GM12878 (cell line): ENCODE data around the gene PRR35. TPM values are rescaled to one million over a fixed set of nuclear protein-coding genes. Genes with fewer than 3 reads are reported as not detected.

Experiments used
- CUX1 ChIP-seq: IDR thresholded peaks from 2 replicates; pipeline ENCODE4 v1.6.1; 2012; ENCODE audit warnings: improper control_type of control experiment, low read depth, low read length; ENCODE audit not compliant: insufficient replicate concordance
- EED ChIP-seq: sonication (generic); IDR thresholded peaks from 2 replicates; pipeline ENCODE4 v1.6.1; 2016; ENCODE audit warnings: antibody characterized with exemption, low read depth
- IKZF1 ChIP-seq: fragments of 450-650 bp; conservative IDR thresholded peaks from 2 replicates; pipeline ENCODE4 v1.6.1; 2017; ENCODE audit warnings: antibody characterized with exemption, mild to moderate bottlenecking
- MEF2B ChIP-seq: fragments of 450-650 bp; IDR thresholded peaks from 2 replicates; pipeline ENCODE4 v1.6.1; 2018; ENCODE audit warnings: mild to moderate bottlenecking, moderate library complexity; ENCODE audit not compliant: partially characterized antibody, poor library complexity, severe bottlenecking
- NRF1 ChIP-seq: conservative IDR thresholded peaks from 2 replicates; pipeline ENCODE4 v1.6.1; 2011; ENCODE audit warnings: mild to moderate bottlenecking, low read depth, low read length, improper control_type of control experiment
- SUZ12 ChIP-seq: fragments of 200-600 bp; sonication (generic); IDR thresholded peaks from one replicate; pipeline ENCODE4 v1.6.1; 2018; ENCODE audit warnings: antibody characterized with exemption, mild to moderate bottlenecking; ENCODE audit not compliant: unreplicated experiment
- TARDBP ChIP-seq: IDR thresholded peaks from 2 replicates; pipeline ENCODE4 v1.6.1; 2016; ENCODE audit warnings: borderline replicate concordance
- ZBTB33 ChIP-seq: fragments of 450-650 bp; IDR thresholded peaks from 2 replicates; pipeline ENCODE4 v1.6.1; 2017; ENCODE audit warnings: mild to moderate bottlenecking
- polyA plus RNA-seq, 11 experiments: library from polyadenylated mRNA; depleted of rRNA in 4 of 11; unstranded in 6 of 11; stranded (reverse) in 5 of 11; fragments of >200 nt; fragmentation: Nextera tagmentation in 4 of 11; fragmentation: Illumina TruSeq in 1 of 11; extraction: Ambion mirVana in 4 of 11; extraction: Trizol in 1 of 11; gene quantifications; 1 replicate in 1 of 11; 2 replicates in 10 of 11; pipeline versions ENCODE4 v1.2.1 to v1.2.3, GENCODE V29; 2011 to 2016; ENCODE audit warnings: inconsistent platforms in 2 of 11, missing spikeins in 2 of 11, low read depth in 1 of 11
- total RNA-seq, 4 experiments: library from RNA; depleted of rRNA in 3 of 4; stranded (reverse); fragments of >200 nt in 3 of 4; fragmentation: Illumina TruSeq in 1 of 4; extraction: Trizol in 1 of 4; gene quantifications; 2 replicates each; pipeline versions ENCODE4 v1.2.1 to v1.2.3, GENCODE V29; 2013 to 2021

PRR35 gene
- total and polyA plus RNA-seq, 10 of the 15 experiments (the other 5 are each of a cell fraction or from before 2014, with no cell fraction given): not detected

DNA sequence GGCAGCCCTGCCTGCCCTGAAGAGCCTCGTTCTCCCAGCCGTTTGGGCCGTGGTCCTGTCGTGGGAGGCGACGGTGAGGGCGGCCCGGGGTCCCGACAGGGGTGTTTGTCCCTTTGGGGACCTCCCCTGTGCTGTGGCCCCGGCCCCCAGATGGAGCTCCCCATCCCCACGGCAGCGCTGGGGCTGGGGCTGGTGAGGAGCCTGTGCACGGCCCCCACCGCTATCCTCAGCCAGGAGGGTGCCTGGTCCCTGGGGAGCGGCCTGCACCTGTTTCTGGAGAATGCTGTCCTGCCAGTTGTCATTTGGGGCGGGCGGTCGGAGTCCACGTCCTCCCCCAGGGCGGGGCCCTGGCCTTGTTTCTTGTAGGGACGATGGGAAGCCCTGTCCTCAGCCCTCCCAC, 26.1 kb upstream of the PRR35 start (continued):
- TF ChIP-seq NRF1 (no peak), SUZ12 (no peak), EED (no peak), TARDBP (no peak), ZBTB33 (no peak), IKZF1 (no peak), CUX1 (no peak), MEF2B (no peak)
